Measurements from ENCODE around the gene CD9.
A peak's percentile ranks its signal among the peaks of the same experiment; 100 is the strongest.

The CD9 gene

DNA sequence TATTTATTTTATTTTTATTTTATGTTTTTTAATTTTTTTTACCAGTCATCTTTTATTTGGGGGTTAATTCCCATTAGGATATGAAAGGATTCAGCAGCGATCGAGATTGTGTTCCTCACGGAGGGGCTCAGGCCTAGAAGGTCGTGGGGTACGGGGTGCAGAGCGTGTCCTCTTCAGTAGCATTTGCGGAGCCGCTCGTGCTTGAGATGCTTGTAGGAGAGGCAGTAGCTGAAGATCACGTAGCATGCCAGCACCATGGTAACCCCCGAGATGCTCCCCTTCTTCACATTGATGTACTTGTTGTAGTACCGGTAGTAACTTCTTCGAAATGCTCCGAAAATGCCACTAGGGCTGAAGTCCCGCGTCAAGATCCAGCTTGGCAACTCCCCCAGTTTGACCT is 69.8 kb downstream of the CD9 start:
- Mint-ChIP-seq H3K9me3 (no peaks in the 10 kb centered on the region), H3K4me3 (no peak overlapping the region), H3K27ac (no peak overlapping the region), H3K36me3 (ENCODE audit: low read depth) (no peaks in the 10 kb centered on the region), H3K4me1 (peaks cover 27% of the 10 kb centered on the region), H3K27me3 (ENCODE audit: low read depth) (peaks cover 6% of the 10 kb centered on the region)
- TF ChIP-seq CTCF (IDR thresholded peaks at IDR 0.05; ENCODE audit: unreplicated experiment in 3 of 3), result no peak

DNA sequence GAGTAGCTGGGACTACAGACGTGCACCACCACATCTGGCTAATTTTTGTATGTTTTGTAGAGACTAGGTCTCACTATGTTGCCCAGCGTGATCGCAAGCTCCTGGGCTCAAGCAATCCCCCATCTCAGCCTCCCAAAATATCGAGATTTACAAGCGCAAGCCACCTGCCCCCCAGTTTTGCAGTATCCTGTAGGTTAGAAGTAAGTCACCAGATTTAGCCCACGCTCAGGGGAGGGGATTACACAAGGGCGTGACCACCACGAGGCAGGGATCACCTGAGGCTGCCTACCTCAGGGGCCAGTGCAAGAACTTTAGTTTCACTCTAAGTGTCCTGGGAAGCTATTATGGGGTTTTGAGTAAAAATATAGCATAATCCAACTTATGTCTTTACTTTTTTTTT is 71.1 kb downstream of the CD9 start:
- no peak for TF ChIP-seq CTCF (IDR thresholded peaks at IDR 0.05; ENCODE audit: unreplicated experiment in 3 of 3)

GRCh38 chr12:6272300-6273204 is 72.4 kb downstream of the CD9 start:
- no peaks in the 10 kb centered on the region for H3K9me3 Mint-ChIP-seq
- H3K36me3 Mint-ChIP-seq (ENCODE audit: low read depth), result no peaks in the 10 kb centered on the region
- peaks cover 20% of the 10 kb centered on the region for H3K4me1 Mint-ChIP-seq
- peak overlapping the region; percentile 83 to 94 (median 86) for H3K27ac Mint-ChIP-seq
- peaks cover 22% of the 10 kb centered on the region for H3K27me3 Mint-ChIP-seq (ENCODE audit: low read depth)
- no peak overlapping the region for H3K4me3 Mint-ChIP-seq
- no peak for TF ChIP-seq CTCF (IDR thresholded peaks at IDR 0.05; ENCODE audit: unreplicated experiment in 3 of 3)

More for the DNA sequence above, 71.1 kb downstream of the CD9 start:
- Mint-ChIP-seq H3K27ac (peak overlapping the region in 1 of 3 experiments; percentile 49), H3K4me1 (peaks cover 28% of the 10 kb centered on the region), H3K9me3 (no peaks in the 10 kb centered on the region), H3K4me3 (no peak overlapping the region), H3K27me3 (ENCODE audit: low read depth) (peaks cover 11% of the 10 kb centered on the region), H3K36me3 (ENCODE audit: low read depth) (no peaks in the 10 kb centered on the region)

DNA sequence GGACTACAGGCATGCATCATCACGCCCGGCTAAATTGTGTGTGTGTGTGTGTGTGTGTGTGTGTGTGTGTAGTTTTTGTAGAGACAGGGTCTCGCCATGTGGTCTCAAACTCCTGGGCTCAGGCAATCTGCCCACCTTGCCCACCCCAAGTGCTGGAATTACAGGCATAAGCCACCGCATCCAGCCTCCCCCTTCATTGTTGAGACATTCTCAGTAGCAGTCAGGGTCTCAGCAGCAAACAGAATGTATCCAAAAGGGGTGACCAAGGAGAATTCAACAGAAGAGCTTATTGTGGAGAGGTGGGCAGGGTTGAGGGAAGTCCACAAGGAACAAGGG is 73.0 kb downstream of the CD9 start:
- H3K36me3 Mint-ChIP-seq (ENCODE audit: low read depth), result no peaks in the 10 kb centered on the region
- H3K27me3 Mint-ChIP-seq (ENCODE audit: low read depth), result peaks cover 22% of the 10 kb centered on the region
- H3K27ac Mint-ChIP-seq, result peak overlapping the region; percentile 83 to 94 (median 86)
- no peak for TF ChIP-seq CTCF (IDR thresholded peaks at IDR 0.05; ENCODE audit: unreplicated experiment in 3 of 3)
- H3K4me1 Mint-ChIP-seq, result peaks cover 26% of the 10 kb centered on the region
- H3K4me3 Mint-ChIP-seq, result peak overlapping the region in 1 of 3 experiments; percentile 11
- H3K9me3 Mint-ChIP-seq, result no peaks in the 10 kb centered on the region

- Mint-ChIP-seq H3K27ac (peak overlapping the region; percentile 83 to 94 (median 86)), H3K4me3 (no peak overlapping the region), H3K4me1 (peaks cover 26% of the 10 kb centered on the region), H3K9me3 (no peaks in the 10 kb centered on the region), H3K27me3 (ENCODE audit: low read depth) (peaks cover 22% of the 10 kb centered on the region), H3K36me3 (ENCODE audit: low read depth) (no peaks in the 10 kb centered on the region)
- no peak for TF ChIP-seq CTCF (IDR thresholded peaks at IDR 0.05; ENCODE audit: unreplicated experiment in 3 of 3)
Observed at GRCh38 chr12:6273541-6274230, 73.5 kb downstream of the CD9 start.

Data from nephron (organoid).